SJSA1 (cell line): ENCODE data around the gene DOCK9. TPM values are rescaled to one million over a fixed set of nuclear protein-coding genes. Genes with fewer than 3 reads are reported as not detected.
A peak's percentile ranks its signal among the peaks of the same experiment; 100 is the strongest.
"Not testable (repeated sequence)": the region's sequence is repeated elsewhere in the genome, so short reads cannot be mapped to it uniquely, and the experiment has no call there.

Experiments
- DNase-seq, 2 experiments: peaks; one replicate each; pipeline ENCODE4 v3.0.0-alpha.2; 2015 to 2020; ENCODE audit warnings: low spot score in 2 of 2, low read depth in 1 of 2
- H3K27ac ChIP-seq: fragments of 250-450 bp; sonication (Bioruptor Pico); 2 replicates; pipeline ENCODE4 v1.5.1; 2020; ENCODE audit warnings: mild to moderate bottlenecking, moderate library complexity
- H3K27me3 ChIP-seq: fragments of 250-450 bp; sonication (Bioruptor Pico); replicated peaks from 2 replicates; pipeline ENCODE4 v1.5.1; 2020; ENCODE audit warnings: mild to moderate bottlenecking, moderate library complexity
- H3K36me3 ChIP-seq: fragments of 250-450 bp; sonication (Bioruptor Pico); 2 replicates; pipeline ENCODE4 v1.5.1; 2020; ENCODE audit warnings: mild to moderate bottlenecking
- H3K4me1 ChIP-seq: fragments of 250-450 bp; sonication (Bioruptor Pico); replicated peaks from 2 replicates; pipeline ENCODE4 v1.6.1; 2021; ENCODE audit warnings: mild to moderate bottlenecking
- H3K4me3 ChIP-seq: fragments of 250-450 bp; sonication (Bioruptor Pico); 2 replicates; pipeline ENCODE4 v1.5.1; 2020; ENCODE audit warnings: mild to moderate bottlenecking
- H3K9me3 ChIP-seq: fragments of 250-450 bp; sonication (Bioruptor Pico); replicated peaks from 2 replicates; pipeline ENCODE4 v1.5.1; 2020; ENCODE audit warnings: mild to moderate bottlenecking
- total RNA-seq: library from RNA; depleted of rRNA; stranded (reverse); fragments of >200 nt; shearing (Covaris generic); gene quantifications from 2 replicates; pipeline ENCODE4 v1.2.3, GENCODE V29; 2014

Gene DOCK9
- total RNA-seq, 1 experiment from 2014 or later: 122 TPM

DNA sequence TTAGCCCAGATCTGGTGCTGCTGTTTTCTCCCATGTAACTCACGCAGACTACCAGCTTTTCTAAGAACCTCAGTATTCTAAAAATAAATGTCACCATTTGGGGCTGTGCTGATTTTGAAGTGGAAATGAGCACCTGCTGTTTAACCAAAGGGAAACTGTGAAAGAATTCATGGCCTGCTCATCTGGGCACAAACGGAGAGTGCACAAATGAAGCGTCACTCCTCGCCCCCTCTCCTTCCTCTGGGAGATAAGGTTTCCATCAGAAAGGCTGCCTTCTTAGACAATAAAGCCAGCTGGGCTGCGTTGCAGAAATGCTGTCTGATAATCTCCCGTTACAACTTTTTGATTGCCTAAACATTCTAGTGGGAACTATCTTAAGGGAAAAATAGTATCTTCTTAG lies 151.7 kb downstream of the DOCK9 start:
- H3K27ac ChIP-seq: no peak overlapping the region
- H3K36me3 ChIP-seq: peaks cover 66% of the 10 kb centered on the region
- no peaks in the 10 kb centered on the region for H3K9me3 ChIP-seq
- no peaks in the 10 kb centered on the region for H3K4me1 ChIP-seq
- no peaks in the 10 kb centered on the region for H3K27me3 ChIP-seq
- no peak overlapping the region for H3K4me3 ChIP-seq
- peak in 1 of 2 experiments; percentile 57 for DNase-seq

DNA sequence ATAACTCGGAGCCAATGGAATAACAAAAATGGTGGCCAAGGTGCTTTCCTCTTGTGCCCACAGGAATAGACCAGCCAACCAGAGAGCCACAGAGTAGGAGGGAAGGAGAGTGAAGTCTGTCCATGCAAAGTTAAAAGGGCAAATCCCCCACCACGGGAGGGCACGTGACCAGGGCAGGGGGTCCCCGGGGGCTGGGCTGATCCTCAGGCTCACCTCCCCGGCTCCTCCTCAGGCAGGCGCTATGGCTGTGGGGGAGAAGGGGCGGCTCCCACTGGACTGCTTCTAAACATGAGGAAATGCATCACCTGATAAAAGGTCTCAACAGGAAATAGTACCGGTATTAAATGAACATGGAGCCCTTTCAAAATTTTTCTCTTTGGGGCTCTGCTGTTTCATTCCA lies 152.2 kb downstream of the DOCK9 start:
- Histone ChIP-seq H3K36me3 (peaks cover 63% of the 10 kb centered on the region), H3K4me3 (no peak overlapping the region), H3K9me3 (no peaks in the 10 kb centered on the region), H3K27ac (no peak overlapping the region), H3K4me1 (no peaks in the 10 kb centered on the region), H3K27me3 (no peaks in the 10 kb centered on the region)
- peak in 1 of 2 experiments; percentile 73 for DNase-seq

DNA sequence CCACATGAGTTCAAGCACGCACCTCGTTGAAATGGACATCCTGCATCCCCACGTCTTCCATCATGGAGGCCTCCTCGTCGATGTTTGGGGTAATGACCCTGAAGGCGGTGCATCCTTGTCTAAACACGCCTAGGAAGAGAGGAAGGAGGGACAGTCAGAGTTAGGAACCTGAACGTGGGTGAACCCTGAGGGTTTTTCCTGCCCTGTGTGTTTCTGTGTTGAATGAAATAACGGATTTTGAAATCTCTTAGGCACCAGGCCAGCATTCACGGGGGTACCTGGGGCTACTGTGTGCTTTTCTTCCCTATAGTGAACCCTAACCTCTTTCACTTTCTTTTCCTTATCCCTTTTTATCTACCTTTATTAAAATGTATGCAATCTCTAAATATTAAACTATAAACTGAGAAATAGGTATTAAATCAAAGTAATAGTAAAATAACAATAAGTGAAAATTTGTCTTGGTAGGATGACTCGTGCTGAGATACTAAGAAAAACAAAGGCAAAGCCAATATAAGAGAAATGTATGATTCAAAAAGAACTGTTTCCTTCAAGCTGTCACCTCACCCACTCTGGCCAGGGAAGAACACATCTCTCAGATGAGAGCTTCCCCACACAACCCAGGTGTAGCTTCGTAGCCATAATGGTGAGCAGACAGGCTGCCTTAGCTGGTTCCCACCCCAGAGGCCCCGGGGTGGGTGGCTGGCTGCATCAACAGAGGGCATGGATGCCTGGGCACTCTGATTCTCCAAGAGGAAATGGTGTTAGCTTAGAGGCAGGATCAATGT lies 153.3 kb downstream of the DOCK9 start:
- DNase-seq: peak in 1 of 2 experiments; percentile 64
- H3K36me3 ChIP-seq: peaks cover 57% of the 10 kb centered on the region
- no peak overlapping the region for H3K4me3 ChIP-seq
- no peak overlapping the region for H3K27ac ChIP-seq
- no peaks in the 10 kb centered on the region for H3K4me1 ChIP-seq
- no peaks in the 10 kb centered on the region for H3K9me3 ChIP-seq
- no peaks in the 10 kb centered on the region for H3K27me3 ChIP-seq

DNA sequence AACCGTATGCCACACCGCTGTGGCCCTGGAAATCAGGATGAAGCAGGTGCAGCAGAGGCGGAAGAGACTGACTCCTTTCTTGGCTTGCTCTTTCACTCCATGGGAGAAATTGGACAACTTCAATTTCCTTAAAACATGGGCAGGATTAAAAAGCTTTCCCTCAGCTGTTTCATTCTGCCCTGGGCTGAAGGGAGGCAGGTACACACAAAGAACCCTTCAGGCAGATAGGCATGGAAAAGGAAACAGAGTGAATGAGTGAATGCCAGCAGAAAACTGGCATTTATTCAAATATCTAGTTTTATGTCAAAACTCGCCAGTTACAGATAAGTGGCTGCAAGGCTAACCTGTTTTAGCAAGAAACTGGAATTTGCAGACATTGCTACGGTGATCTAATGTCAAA lies 154.4 kb downstream of the DOCK9 start:
- H3K4me1 ChIP-seq: no peaks in the 10 kb centered on the region
- H3K4me3 ChIP-seq: no peak overlapping the region
- H3K27ac ChIP-seq: no peak overlapping the region
- no peaks in the 10 kb centered on the region for H3K9me3 ChIP-seq
- no peaks in the 10 kb centered on the region for H3K27me3 ChIP-seq
- DNase-seq: peak in 1 of 2 experiments; percentile 63
- H3K36me3 ChIP-seq: peaks cover 50% of the 10 kb centered on the region

DNA sequence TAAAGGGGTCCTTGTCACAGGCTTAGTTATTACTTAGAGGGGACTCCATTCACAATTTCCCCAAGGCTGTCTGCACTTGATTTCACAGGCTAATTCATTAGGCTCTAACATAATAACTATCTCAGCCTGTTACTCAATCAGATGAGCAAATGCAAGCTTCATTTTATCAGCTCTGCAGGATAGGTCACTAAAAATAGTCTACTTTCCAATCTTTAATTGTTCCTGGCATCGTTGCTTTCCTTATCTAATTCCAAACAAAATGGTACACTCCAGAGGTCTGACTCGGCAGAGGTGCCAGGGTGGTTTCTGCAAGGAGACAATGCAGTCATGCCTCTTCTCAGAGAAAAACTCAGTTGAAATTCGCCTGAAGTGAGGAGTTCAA lies 155.6 kb downstream of the DOCK9 start:
- no peaks in the 10 kb centered on the region for H3K4me1 ChIP-seq
- no peaks in the 10 kb centered on the region for H3K9me3 ChIP-seq
- DNase-seq: peak in 1 of 2 experiments; percentile 51
- no peak overlapping the region for H3K27ac ChIP-seq
- H3K27me3 ChIP-seq: no peaks in the 10 kb centered on the region
- no peak overlapping the region for H3K4me3 ChIP-seq
- H3K36me3 ChIP-seq: peaks cover 41% of the 10 kb centered on the region

DNA sequence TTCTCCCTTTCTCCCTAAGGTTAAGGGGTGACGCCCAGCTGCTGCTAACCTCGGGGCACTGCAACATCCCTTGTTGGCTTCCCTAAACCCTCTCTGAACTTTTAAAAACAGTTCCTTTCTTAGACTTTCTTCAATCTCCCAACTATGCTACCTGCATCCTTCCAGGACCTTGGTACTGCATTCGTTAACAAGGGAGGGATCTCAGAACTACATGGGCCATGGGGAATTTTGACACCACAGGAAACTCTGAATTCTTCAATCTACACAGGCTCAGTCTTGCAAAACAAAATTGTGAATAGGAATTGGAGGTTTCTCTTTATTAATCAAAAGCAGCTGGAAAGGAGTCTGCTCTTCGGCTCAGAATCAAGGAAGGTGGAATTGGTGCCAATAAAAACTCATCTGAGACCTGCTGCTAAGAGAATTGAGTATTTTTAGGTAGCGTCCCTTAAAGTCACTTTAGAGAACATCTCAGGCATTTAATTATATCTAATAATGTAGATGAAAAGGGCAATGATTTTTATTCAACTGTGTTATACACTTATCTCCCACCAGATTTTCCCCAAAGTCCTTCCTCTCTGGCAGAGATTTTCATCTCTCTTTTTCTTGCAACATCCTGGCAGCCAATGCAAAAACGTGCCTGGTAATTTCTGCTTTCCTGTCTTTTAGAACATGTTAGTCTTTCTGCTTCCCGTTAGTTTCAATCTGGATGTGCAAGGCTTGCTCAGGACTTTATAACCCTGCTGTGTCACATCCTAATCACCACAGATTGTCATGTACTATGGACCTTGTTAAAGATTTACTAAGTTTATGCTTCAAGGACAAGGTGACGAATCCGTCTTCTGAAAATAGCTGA lies 156.3 kb downstream of the DOCK9 start:
- Histone ChIP-seq H3K4me1 (no peaks in the 10 kb centered on the region), H3K27ac (no peak overlapping the region), H3K27me3 (no peaks in the 10 kb centered on the region), H3K9me3 (no peaks in the 10 kb centered on the region), H3K36me3 (peaks cover 39% of the 10 kb centered on the region), H3K4me3 (no peak overlapping the region)
- peak in 1 of 2 experiments; percentile 44 for DNase-seq

DNA sequence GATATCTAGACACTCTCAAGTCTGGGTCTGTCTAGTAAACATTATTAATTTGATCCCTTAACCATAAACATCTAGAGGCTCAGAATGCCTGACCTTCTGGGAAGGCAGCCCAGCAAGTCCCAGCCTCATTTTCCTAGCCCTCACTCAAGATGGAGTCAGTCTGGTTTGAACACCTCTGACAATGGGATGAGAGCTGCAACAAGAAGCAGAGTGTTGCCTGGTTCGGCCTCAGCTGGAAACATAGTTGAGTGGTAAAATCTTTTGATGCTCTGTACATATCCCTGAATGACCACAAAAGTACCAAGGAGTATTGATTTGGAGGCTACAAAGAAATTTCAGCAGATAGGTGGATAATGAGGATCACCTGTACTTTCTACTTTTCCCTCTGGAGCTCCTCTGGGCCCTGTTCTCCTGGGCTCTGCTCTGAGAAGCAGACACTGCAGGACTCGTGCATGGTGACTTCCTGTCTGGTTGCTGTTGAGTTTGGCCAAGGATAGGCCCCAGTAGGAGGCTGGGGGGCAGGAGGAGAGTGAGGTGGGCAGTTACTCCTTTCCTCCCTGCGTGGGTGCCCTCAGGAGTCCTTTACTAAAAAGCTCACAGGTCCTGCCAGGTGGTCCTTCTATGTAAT lies 157.0 kb downstream of the DOCK9 start:
- H3K27me3 ChIP-seq: no peaks in the 10 kb centered on the region
- H3K9me3 ChIP-seq: no peaks in the 10 kb centered on the region
- H3K4me3 ChIP-seq: no peak overlapping the region
- H3K27ac ChIP-seq: no peak overlapping the region
- peaks cover 34% of the 10 kb centered on the region for H3K36me3 ChIP-seq
- peak in 1 of 2 experiments; percentile 67 for DNase-seq
- no peaks in the 10 kb centered on the region for H3K4me1 ChIP-seq

DNA sequence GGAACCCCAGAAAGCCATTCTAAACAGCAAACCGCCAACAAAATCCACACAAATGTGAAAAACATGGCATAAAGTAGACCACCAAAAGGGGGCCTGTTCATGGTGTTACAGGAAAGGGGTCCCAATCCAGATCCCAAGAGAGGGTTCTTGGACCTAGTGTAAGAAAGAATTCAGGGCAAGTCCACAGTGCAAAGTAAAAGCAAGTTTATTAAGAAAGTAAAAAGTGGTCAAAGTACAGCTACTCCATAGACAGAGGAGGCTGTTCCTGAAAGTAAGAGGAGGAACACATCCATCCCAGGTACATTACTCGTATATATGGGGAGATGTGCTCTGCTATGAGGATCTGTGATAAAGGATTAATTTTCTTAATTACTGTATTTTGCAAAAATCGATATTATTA lies 157.6 kb downstream of the DOCK9 start:
- Histone ChIP-seq H3K4me3 (no peak overlapping the region), H3K27me3 (no peaks in the 10 kb centered on the region), H3K4me1 (no peaks in the 10 kb centered on the region), H3K9me3 (no peaks in the 10 kb centered on the region), H3K27ac (no peak overlapping the region), H3K36me3 (peaks cover 34% of the 10 kb centered on the region)
- DNase-seq: peak in 1 of 2 experiments; percentile 46

DNA sequence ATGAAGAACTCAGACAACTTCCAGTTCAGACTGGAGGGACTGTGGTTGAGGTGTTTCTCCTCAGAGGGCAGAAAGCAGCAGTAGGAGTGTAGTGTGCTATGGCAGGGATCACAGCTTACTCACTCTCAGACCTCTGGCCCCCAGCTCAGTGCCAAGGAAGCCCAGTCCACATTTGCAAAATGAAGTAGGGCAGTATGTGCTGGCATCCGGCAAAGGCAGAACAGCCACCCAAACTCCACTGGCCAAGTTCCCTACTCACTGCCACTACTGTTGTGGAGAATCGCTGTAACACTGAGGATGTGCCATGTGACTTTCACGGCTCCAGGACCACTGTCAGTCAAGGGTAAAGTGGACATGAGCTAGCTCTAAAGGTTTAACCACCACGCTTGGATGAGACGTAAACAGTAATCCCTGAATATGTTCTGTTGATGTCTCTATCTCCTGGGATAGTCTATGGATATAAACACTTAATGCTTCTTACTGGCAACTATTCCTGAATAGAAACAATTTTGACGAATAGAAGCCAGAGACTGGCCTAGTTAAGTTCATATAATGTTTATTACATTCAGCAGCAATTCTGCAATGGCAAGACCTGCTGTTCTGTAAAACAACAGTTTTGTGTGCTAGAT lies 158.4 kb downstream of the DOCK9 start:
- no peaks in the 10 kb centered on the region for H3K4me1 ChIP-seq
- H3K27ac ChIP-seq: no peak overlapping the region
- H3K9me3 ChIP-seq: no peaks in the 10 kb centered on the region
- peaks cover 34% of the 10 kb centered on the region for H3K36me3 ChIP-seq
- no peaks in the 10 kb centered on the region for H3K27me3 ChIP-seq
- DNase-seq: peak in 1 of 2 experiments; percentile 69
- no peak overlapping the region for H3K4me3 ChIP-seq

DNA sequence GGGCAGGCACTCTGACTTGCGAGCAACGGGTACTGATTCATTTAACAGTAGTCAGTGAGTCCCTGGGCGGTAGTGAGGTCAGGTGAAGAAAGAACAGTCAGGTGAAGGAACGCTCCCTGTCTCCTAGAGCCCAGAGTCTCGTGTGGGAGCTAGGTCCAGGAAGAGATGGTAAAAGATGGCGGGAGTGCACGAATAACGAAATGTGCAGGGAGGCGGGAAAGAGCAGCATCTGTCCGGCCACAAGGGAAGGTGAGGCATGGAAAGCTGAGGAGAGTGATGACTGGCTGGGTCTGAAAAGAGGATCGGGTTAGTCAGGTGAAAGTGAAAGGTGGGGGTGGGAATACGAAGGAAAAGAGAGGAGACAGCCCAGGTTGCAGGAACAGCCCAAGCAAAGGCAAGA lies 161.5 kb downstream of the DOCK9 start:
- Histone ChIP-seq H3K27me3 (no peaks in the 10 kb centered on the region), H3K36me3 (peaks cover 11% of the 10 kb centered on the region), H3K4me1 (peaks cover 16% of the 10 kb centered on the region), H3K9me3 (no peaks in the 10 kb centered on the region), H3K27ac (no peak overlapping the region), H3K4me3 (no peak overlapping the region)
- DNase-seq: peak in 1 of 2 experiments; percentile 72

DNA sequence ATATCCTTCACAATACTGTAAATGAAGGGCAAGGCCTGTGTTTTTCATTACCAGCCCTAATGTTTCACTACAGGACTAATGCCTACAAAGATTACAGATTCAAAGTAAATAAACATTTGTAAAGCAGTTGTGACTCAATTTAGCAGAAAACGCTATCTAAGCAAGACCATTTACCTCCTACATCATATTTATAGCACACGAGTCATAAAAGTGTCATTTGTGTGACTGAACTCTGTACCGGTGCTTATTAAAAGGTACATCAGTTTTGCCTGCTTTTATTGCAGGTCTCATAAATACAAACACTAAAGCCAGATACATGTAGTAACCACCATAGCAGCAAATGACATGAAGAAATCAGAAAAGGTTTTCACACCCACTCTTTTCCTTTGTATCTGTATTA lies 163.9 kb downstream of the DOCK9 start:
- no peak overlapping the region for H3K27ac ChIP-seq
- H3K27me3 ChIP-seq: no peaks in the 10 kb centered on the region
- peak in 1 of 2 experiments; percentile 76 for DNase-seq
- peaks cover 11% of the 10 kb centered on the region; the same call in 1 of the 2 replicates for H3K36me3 ChIP-seq
- no peaks in the 10 kb centered on the region for H3K9me3 ChIP-seq
- peaks cover 16% of the 10 kb centered on the region for H3K4me1 ChIP-seq
- H3K4me3 ChIP-seq: no peak overlapping the region

DNA sequence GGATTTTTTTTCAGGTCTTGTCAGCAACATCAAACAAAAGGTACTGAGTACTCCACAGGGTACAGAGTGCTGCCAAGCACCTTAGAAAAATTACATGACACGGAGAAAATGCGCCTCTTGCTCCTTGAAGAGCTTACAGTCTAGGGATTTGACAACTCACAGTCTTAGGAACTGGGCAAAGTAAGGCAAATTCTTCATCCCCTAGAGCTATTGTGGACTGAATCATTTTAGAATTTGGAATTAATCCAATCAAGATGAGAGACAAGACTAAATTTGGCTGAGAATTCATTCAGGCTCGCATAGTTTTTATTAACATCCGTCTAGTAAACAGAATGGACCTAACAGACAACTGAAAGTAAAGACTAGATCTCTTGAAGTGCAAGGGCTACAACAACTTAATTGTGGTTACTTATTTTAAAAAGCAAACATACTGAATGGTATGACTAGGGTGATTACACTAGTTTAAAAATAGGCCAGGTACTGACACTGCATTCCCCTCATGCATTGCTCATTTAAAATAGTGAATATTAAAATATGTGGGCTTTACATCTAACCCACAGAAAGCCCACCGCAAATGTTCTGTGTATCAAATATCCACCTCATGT lies 165.6 kb downstream of the DOCK9 start:
- peaks cover 14% of the 10 kb centered on the region for H3K36me3 ChIP-seq
- H3K27me3 ChIP-seq: not testable (repeated sequence)

DNA sequence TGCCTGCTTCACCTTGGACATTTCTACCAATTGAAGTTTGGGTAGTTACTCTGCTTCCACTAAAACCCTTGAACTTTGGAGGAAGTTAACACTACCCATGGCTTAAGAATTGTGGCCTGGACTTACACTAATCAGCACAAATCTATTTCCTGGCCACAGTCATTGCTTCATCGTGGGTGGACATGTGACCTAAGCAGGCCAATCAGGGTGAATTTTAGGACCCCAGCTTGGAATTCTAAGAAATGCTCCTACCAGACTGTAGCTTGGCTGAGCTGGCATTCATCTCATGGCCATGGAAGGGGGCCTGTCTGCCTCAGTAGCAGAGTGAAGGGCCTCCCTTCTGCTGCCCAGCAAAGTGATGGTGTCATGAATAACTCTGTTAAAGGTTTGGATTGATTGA lies 167.1 kb downstream of the DOCK9 start:
- no peak overlapping the region for H3K27ac ChIP-seq
- peaks cover 16% of the 10 kb centered on the region for H3K4me1 ChIP-seq
- H3K9me3 ChIP-seq: no peaks in the 10 kb centered on the region
- DNase-seq: peak in 1 of 2 experiments; percentile 63
- peaks cover 14% of the 10 kb centered on the region for H3K36me3 ChIP-seq
- no peak overlapping the region for H3K4me3 ChIP-seq
- H3K27me3 ChIP-seq: no peaks in the 10 kb centered on the region

More for the DNA sequence above, 165.6 kb downstream of the DOCK9 start:
- not testable (repeated sequence) for H3K27ac ChIP-seq, DNase-seq, H3K4me3 ChIP-seq, H3K9me3 ChIP-seq
- peaks cover 16% of the 10 kb centered on the region for H3K4me1 ChIP-seq
